Neuron (in vitro differentiated cells): ENCODE results near the gene GPC5.

Experiments
- H2AFZ ChIP-seq: one replicate; pipeline ENCODE4 v1.6.1; 2013; ENCODE audit warnings: low read depth, mild to moderate bottlenecking, inconsistent platforms, low read length, moderate library complexity
- H3K27me3 ChIP-seq: one replicate; pipeline ENCODE4 v1.6.1; 2013; ENCODE audit warnings: low read length; ENCODE audit not compliant: insufficient read depth
- H3K36me3 ChIP-seq: one replicate; pipeline ENCODE4 v1.6.1; 2013; ENCODE audit warnings: low read length; ENCODE audit not compliant: insufficient read depth
- H3K4me1 ChIP-seq: one replicate; pipeline ENCODE4 v1.6.1; 2013; ENCODE audit warnings: low read length; ENCODE audit not compliant: insufficient read depth
- H3K4me3 ChIP-seq: 2 replicates; pipeline ENCODE4 v1.5.1; 2013; ENCODE audit warnings: mild to moderate bottlenecking, low read length, moderate library complexity
- H3K9me3 ChIP-seq: one replicate; pipeline ENCODE4 v1.6.1; 2013; ENCODE audit warnings: low read length

GPC5 gene

DNA sequence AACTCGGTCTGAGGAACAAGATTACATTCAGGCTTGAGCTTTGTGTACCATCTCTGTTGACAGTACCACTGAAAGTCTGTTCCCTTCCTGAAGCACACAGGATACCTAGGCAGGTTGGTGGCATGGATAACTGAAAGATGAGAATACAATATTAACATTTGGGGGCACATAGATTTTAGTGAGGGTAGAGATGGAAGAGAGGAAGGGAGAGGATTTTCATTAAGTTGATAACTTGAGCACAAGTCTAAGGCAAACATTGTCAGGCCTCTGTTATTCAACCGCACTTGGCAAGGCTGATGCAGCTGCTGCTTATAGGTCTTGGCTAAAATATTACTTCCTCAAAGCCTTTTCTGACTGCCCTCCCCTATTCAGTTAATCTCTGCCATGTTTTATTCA is 40.0 kb upstream of the GPC5 start:
- H3K9me3 ChIP-seq: no peaks in the 10 kb centered on the region
- H3K4me3 ChIP-seq: no peak overlapping the region
- peaks cover 46% of the 10 kb centered on the region for H3K36me3 ChIP-seq
- H3K4me1 ChIP-seq: no peaks in the 10 kb centered on the region
- no peaks in the 10 kb centered on the region for H3K27me3 ChIP-seq
- H2AFZ ChIP-seq: no peak overlapping the region

DNA sequence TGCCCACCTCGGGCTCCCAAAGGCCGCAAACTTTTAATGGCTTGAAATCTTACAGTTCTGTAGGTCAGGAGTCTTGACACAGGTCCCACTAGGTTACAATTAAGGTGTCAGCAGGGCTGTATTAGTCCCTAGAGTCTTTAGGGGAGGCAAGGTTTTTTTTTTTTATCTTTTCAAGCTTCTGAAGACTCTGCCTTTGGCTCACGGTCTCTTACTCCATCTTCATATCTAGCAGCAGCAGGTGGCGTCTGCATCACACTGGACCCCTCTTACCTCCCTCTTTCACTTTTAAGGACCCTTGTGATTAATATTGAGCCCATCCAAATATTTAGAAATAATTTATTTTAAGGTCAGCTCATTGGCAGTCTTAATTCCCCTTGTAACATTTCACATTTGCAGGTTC is 39.3 kb upstream of the GPC5 start:
- Histone ChIP-seq H3K4me3 (no peak overlapping the region), H3K9me3 (no peaks in the 10 kb centered on the region), H3K27me3 (no peaks in the 10 kb centered on the region), H2AFZ (no peak overlapping the region), H3K36me3 (peaks cover 38% of the 10 kb centered on the region), H3K4me1 (no peaks in the 10 kb centered on the region)

- no peaks in the 10 kb centered on the region for H3K27me3 ChIP-seq
- no peaks in the 10 kb centered on the region for H3K4me1 ChIP-seq
- H3K4me3 ChIP-seq: no peak overlapping the region
- H3K9me3 ChIP-seq: no peaks in the 10 kb centered on the region
- no peak overlapping the region for H2AFZ ChIP-seq
- peaks cover 33% of the 10 kb centered on the region for H3K36me3 ChIP-seq
These were observed 38.8 kb upstream of the GPC5 start for GRCh38 chr13:91359631-91360030.

DNA sequence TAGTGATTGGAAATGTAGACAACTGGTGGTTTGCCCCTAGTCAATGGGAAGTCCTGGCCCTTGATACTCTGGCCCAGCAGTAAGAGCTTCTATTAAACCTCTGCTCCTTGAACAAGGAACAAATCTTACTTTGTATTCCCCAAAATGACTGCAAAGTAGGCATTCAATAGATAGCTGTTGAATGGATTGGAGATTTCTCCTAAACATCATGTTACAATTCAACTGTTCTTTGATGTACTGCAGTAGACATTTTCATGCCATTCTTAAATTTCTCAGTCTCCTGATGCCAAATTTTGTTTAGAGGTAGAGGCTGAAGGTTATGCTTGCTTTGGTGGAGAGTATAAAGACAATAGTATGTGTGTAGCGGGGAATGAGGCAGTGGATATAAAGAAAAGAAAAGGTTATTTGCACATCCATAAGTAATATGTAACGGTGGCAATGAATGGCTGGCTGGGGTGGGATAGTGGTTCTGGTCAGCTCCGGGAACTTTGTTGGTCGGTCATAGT is 38.1 kb upstream of the GPC5 start:
- H3K36me3 ChIP-seq: peaks cover 26% of the 10 kb centered on the region
- no peaks in the 10 kb centered on the region for H3K4me1 ChIP-seq
- H3K27me3 ChIP-seq: no peaks in the 10 kb centered on the region
- no peak overlapping the region for H2AFZ ChIP-seq
- H3K4me3 ChIP-seq: no peak overlapping the region
- no peaks in the 10 kb centered on the region for H3K9me3 ChIP-seq

DNA sequence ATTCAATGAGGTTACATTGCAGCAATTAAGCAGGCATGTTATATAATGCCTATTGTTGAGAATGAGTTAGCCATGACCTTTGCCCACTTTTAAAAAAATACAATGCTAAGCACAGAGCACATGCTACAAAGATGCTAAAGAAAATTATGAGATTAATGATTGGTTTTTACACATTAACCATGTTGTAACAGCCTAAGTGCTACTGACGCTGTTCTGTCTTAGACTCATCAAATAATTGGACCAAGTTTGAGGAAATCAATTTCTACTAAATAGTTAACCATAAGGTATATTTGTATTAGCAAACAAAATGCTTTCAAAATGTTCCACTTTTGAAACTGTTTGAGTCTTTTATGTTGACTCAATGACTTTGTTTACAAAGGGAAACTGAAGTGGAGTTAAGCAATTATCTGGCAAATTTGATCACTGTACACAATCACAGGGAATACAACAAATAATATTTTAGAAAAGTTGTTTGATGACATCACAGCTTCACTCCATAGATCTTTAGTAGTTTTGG is 36.6 kb upstream of the GPC5 start:
- Histone ChIP-seq H2AFZ (no peak overlapping the region), H3K36me3 (peaks cover 11% of the 10 kb centered on the region), H3K27me3 (no peaks in the 10 kb centered on the region), H3K4me1 (no peaks in the 10 kb centered on the region), H3K9me3 (no peaks in the 10 kb centered on the region), H3K4me3 (no peak overlapping the region)

DNA sequence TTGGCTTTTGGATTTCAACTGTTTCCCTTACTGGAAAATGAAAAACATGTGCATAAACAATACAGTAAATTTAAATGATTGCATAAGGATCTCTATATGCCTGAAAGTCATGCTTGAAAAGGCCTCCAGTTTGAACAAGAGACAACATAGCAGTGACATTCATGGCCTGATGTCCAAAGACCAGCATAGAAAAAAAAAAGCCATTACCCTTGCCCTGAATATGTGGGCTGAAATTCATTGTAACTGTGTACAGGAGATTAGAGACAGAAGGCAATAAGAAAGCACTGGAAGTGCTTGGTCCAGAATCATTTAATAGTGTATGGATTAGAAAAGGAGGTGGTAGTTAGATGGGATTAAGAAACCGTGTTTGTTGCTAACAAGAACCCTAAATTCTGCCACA is 35.5 kb upstream of the GPC5 start:
- H3K36me3 ChIP-seq: peaks cover 2% of the 10 kb centered on the region
- no peaks in the 10 kb centered on the region for H3K9me3 ChIP-seq
- H3K4me3 ChIP-seq: no peak overlapping the region
- no peak overlapping the region for H2AFZ ChIP-seq
- no peaks in the 10 kb centered on the region for H3K27me3 ChIP-seq
- no peaks in the 10 kb centered on the region for H3K4me1 ChIP-seq

DNA sequence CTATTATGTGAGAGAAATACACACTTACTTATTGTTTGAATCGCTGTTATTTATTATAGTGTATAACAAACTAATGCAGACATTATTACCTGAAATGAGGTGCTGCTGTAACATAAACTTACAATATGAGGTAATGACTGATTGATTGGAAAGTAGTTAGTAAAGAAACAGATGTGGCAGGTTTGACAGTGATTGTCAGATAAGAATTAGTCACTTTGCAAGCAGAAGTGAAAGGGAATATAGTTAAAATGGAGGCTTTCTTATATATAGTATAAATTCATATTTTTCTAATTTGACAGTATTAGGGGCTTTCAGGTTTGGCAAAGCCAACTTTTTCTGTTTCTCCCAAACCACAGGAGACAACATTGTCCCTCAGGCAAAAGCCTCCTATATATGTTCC is 30.3 kb upstream of the GPC5 start:
- Histone ChIP-seq H3K9me3 (no peaks in the 10 kb centered on the region), H3K4me3 (no peak overlapping the region), H3K36me3 (no peaks in the 10 kb centered on the region), H3K27me3 (no peaks in the 10 kb centered on the region), H2AFZ (no peak overlapping the region), H3K4me1 (no peaks in the 10 kb centered on the region)

DNA sequence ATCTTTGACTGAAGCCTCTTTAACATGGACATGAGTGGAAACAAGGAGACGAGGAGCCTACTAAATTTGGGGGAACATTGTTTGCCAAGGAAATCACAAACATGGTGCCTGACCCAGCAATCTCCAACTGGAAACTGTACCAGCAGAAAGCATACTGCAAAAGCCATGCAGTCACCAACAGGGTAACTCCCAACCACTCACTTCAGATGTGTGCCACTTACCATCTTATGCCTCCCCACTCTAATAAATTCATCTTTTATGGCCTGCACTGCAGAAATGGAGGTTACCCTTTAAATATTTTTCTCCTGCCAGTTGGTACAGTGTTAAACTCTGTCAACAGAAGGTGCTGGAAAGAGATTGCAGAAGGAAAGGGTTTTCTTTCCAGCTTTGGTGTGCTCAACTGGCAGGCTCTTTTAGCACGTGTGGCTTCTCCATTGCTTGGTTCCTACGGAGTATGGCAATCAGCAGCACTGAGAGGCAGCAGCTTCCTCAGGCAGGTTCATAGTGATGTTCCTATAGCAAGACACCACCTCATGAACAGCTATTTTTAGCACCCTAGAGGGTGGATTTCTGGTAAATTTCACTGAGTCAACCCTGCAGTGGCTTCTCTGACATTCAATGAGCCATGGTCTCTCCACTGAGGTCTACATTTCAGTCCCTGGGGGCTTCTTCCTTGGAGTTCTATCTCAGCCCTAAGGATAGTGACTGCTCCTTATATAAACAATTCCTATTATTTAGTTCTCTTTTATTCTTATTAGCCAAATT is 29.6 kb upstream of the GPC5 start:
- H3K4me1 ChIP-seq: no peaks in the 10 kb centered on the region
- H2AFZ ChIP-seq: no peak overlapping the region
- no peaks in the 10 kb centered on the region for H3K36me3 ChIP-seq
- H3K9me3 ChIP-seq: no peaks in the 10 kb centered on the region
- no peaks in the 10 kb centered on the region for H3K27me3 ChIP-seq
- no peak overlapping the region for H3K4me3 ChIP-seq

- Histone ChIP-seq H3K4me3 (no peak overlapping the region), H3K36me3 (no peaks in the 10 kb centered on the region), H3K4me1 (no peaks in the 10 kb centered on the region), H3K9me3 (no peaks in the 10 kb centered on the region), H3K27me3 (no peaks in the 10 kb centered on the region), H2AFZ (no peak overlapping the region)
These were observed 29.0 kb upstream of the GPC5 start for GRCh38 chr13:91369441-91369831.

DNA sequence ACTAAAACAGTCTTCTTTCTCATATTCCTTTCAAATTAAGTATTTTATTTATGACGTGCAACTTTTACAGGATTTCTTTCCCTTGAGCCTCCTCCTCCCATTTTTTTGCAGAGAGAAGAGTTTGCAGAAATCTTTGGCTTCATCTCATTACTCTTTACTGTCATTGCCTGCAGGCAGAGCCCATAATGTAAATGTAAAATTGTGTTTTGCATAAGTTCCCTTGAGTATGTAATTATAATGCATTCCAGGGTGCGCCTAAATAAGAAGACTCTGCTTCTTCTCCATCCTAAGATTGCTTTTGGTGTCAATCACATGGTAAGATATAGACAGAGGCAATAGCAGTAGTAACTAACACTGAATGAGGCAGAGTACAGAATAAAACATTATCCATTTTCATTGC is 27.9 kb upstream of the GPC5 start:
- no peaks in the 10 kb centered on the region for H3K4me1 ChIP-seq
- no peaks in the 10 kb centered on the region for H3K9me3 ChIP-seq
- H2AFZ ChIP-seq: no peak overlapping the region
- H3K4me3 ChIP-seq: no peak overlapping the region
- H3K27me3 ChIP-seq: no peaks in the 10 kb centered on the region
- no peaks in the 10 kb centered on the region for H3K36me3 ChIP-seq

DNA sequence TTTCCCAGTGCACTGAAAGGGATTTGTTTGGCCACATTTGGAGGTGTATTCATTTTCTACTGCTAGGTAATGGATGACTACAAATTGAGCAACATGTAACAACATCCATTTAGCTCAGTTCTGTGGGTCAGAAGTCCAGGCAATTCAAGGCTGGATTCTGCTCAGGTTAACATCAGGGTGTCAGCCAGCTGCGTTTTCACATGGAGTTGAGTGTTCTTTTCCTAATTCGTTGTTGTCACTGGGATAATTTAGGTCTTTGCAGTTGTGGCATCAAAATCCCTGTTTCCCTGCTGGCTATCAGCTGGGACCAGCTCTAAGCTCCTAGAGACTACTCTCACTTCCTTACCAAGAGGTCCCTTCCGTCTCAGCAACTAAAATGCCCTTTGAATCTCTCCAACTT is 25.5 kb upstream of the GPC5 start:
- H3K9me3 ChIP-seq: no peaks in the 10 kb centered on the region
- H3K4me3 ChIP-seq: no peak overlapping the region
- H3K27me3 ChIP-seq: no peaks in the 10 kb centered on the region
- H2AFZ ChIP-seq: no peak overlapping the region
- no peaks in the 10 kb centered on the region for H3K36me3 ChIP-seq
- no peaks in the 10 kb centered on the region for H3K4me1 ChIP-seq

GRCh38 chr13:91375116-91375729 is 23.2 kb upstream of the GPC5 start:
- Histone ChIP-seq H3K36me3 (no peaks in the 10 kb centered on the region), H3K9me3 (no peaks in the 10 kb centered on the region), H2AFZ (no peak overlapping the region), H3K4me1 (no peaks in the 10 kb centered on the region), H3K27me3 (no peaks in the 10 kb centered on the region), H3K4me3 (no peak overlapping the region)

DNA sequence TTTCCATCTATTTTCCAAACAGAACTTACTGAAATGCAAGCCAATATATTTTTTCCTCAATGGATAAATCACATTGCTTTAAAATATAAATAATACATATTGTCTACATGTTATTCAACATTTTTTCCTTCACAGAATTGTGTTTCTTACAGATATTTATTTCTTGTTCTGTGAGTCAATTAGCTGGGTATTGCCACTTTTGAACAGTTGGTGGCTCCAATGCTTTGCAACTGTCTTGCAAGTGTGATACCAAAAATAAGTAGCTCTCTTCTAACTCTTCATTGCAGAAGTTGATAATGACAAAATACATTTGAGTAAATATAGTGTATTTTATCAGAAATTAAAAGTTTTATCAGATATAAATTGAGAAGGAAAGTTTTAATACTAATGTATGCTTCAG is 17.1 kb upstream of the GPC5 start:
- no peak overlapping the region for H2AFZ ChIP-seq
- no peak overlapping the region for H3K4me3 ChIP-seq
- no peaks in the 10 kb centered on the region for H3K9me3 ChIP-seq
- peaks cover 3% of the 10 kb centered on the region for H3K27me3 ChIP-seq
- H3K4me1 ChIP-seq: no peaks in the 10 kb centered on the region
- H3K36me3 ChIP-seq: no peaks in the 10 kb centered on the region
